HG02943 (cell line): ENCODE measurements around the gene SORBS1.

Experiments
- ATAC-seq: cut with Tn5 transposase; IDR thresholded peaks from one replicate; pipeline ENCODE4 v1.9.1; 2021; ENCODE audit warnings: mild to moderate bottlenecking, low read depth, moderate library complexity; ENCODE audit not compliant: unreplicated experiment

The SORBS1 gene

GRCh38 chr10:95416270-95416669 is 144.9 kb downstream of the SORBS1 start:
- no peak for ATAC-seq

GRCh38 chr10:95415621-95416031 is 145.5 kb downstream of the SORBS1 start:
- no peak for ATAC-seq

- ATAC-seq, result no peak
Observed at GRCh38 chr10:95414844-95415485, 146.2 kb downstream of the SORBS1 start.

GRCh38 chr10:95414016-95414830 is 146.9 kb downstream of the SORBS1 start:
- no peak for ATAC-seq

GRCh38 chr10:95413588-95413987 is 147.6 kb downstream of the SORBS1 start:
- no peak for ATAC-seq

- no peak for ATAC-seq
Observed at GRCh38 chr10:95411635-95412034, 149.5 kb downstream of the SORBS1 start.

- ATAC-seq, result no peak
Observed at GRCh38 chr10:95408983-95409873, 151.9 kb downstream of the SORBS1 start.

GRCh38 chr10:95408148-95408960 is 152.8 kb downstream of the SORBS1 start:
- no peak for ATAC-seq

GRCh38 chr10:95407546-95407945 is 153.6 kb downstream of the SORBS1 start:
- ATAC-seq, result no peak

- ATAC-seq, result no peak
Observed at GRCh38 chr10:95406651-95407280, 154.4 kb downstream of the SORBS1 start.

GRCh38 chr10:95405655-95406054 is 155.5 kb downstream of the SORBS1 start:
- no peak for ATAC-seq

- no peak for ATAC-seq
Observed at GRCh38 chr10:95404864-95405263, 156.3 kb downstream of the SORBS1 start.

GRCh38 chr10:95404462-95404858 is 156.7 kb downstream of the SORBS1 start:
- no peak for ATAC-seq

GRCh38 chr10:95403700-95404461 is 157.3 kb downstream of the SORBS1 start:
- no peak for ATAC-seq

- no peak for ATAC-seq
Observed at GRCh38 chr10:95401704-95402469, 159.3 kb downstream of the SORBS1 start.

- ATAC-seq, result no peak
Observed at GRCh38 chr10:95400787-95401186, 160.4 kb downstream of the SORBS1 start.

- ATAC-seq, result no peak
Observed at GRCh38 chr10:95399183-95399582, 162.0 kb downstream of the SORBS1 start.

GRCh38 chr10:95397747-95398146 is 163.4 kb downstream of the SORBS1 start:
- no peak for ATAC-seq
